Measurements from ENCODE around the gene PLA2G4E. TPM values are rescaled to one million over a fixed set of nuclear protein-coding genes. Genes with fewer than 3 reads are reported as not detected.

Gene PLA2G4E
- total and polyA plus RNA-seq, 9 of the 15 experiments (the other 6 are each of a cell fraction or from before 2014, with no cell fraction given): 0.03 TPM; not detected in 8

DNA sequence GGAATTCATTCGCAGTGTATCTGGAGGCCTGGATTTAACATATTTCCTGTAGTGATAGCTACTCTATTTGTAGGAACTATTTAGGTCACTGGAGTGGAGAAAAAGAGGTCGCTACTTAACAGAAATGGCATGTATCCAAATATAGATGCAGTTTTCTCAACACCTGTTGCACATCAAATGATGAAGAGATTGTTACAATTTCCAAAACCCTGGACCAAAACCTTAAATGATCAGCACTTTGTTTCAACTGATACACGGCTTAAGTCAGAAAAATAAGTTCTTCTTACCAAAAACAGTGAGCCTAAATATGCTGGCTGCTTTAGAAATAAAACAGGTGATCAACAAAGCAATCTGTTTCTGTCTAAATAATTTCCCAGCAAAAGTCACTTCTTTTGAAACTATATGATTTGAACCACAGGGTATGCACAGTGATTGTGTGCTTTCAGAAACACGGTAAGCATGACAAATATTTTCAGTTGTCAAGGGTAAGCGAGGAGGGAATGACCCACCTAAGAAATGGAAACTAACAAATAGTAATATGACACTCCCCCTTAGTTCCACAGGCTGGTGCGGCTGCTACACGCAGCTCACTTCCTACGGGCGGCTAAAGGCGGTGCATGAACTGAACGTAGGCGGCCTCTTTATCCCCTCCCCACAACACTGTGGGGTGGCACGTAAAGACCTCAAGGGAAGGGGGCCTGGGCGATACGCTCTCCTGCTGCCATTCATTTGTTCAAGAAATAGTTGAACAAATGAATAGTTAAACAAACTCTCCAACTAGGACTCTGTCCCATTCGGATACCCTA is 49.5 kb downstream of the PLA2G4E start (continued):
- TF ChIP-seq, protein P1, sequence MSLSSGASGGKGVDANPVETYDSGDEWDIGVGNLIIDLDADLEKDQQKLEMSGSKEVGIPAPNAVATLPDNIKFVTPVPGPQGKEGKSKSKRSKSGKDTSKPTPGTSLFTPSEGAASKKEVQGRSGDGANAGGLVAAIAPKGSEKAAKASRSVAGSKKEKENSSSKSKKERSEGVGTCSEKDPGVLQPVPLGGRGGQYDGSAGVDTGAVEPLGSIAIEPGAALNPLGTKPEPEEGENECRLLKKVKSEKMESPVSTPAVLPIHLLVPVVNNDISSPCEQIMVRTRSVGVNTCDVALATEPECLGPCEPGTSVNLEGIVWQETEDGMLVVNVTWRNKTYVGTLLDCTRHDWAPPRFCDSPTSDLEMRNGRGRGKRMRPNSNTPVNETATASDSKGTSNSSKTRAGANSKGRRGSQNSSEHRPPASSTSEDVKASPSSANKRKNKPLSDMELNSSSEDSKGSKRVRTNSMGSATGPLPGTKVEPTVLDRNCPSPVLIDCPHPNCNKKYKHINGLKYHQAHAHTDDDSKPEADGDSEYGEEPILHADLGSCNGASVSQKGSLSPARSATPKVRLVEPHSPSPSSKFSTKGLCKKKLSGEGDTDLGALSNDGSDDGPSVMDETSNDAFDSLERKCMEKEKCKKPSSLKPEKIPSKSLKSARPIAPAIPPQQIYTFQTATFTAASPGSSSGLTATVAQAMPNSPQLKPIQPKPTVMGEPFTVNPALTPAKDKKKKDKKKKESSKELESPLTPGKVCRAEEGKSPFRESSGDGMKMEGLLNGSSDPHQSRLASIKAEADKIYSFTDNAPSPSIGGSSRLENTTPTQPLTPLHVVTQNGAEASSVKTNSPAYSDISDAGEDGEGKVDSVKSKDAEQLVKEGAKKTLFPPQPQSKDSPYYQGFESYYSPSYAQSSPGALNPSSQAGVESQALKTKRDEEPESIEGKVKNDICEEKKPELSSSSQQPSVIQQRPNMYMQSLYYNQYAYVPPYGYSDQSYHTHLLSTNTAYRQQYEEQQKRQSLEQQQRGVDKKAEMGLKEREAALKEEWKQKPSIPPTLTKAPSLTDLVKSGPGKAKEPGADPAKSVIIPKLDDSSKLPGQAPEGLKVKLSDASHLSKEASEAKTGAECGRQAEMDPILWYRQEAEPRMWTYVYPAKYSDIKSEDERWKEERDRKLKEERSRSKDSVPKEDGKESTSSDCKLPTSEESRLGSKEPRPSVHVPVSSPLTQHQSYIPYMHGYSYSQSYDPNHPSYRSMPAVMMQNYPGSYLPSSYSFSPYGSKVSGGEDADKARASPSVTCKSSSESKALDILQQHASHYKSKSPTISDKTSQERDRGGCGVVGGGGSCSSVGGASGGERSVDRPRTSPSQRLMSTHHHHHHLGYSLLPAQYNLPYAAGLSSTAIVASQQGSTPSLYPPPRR (CRISPR knock-in tag; IDR thresholded peaks at IDR 0.05; ENCODE audit: borderline replicate concordance): no peak
- TF ChIP-seq, protein P2, sequence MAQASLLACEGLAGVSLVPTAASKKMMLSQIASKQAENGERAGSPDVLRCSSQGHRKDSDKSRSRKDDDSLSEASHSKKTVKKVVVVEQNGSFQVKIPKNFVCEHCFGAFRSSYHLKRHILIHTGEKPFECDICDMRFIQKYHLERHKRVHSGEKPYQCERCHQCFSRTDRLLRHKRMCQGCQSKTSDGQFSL (CRISPR knock-in tag; IDR thresholded peaks at IDR 0.05): no peak
- TF ChIP-seq, protein P2 (tag; IDR thresholded peaks at IDR 0.05): 0 out of 4 replicates have a peak, but pooled peaks of 1 of the 2 experiments have one; percentile 24
- no peak for TF ChIP-seq EP400 (IDR thresholded peaks at IDR 0.05)
- no peak for TF ChIP-seq EP300 (IDR thresholded peaks at IDR 0.05; ENCODE audit: low read length)
- no peak for TF ChIP-seq ZSCAN32 (CRISPR knock-in tag; IDR thresholded peaks at IDR 0.05)
- TF ChIP-seq POU5F1 (IDR thresholded peaks at IDR 0.05; ENCODE audit: borderline replicate concordance, low read depth, low read length, partially characterized antibody): no peak
- TF ChIP-seq, protein P3, sequence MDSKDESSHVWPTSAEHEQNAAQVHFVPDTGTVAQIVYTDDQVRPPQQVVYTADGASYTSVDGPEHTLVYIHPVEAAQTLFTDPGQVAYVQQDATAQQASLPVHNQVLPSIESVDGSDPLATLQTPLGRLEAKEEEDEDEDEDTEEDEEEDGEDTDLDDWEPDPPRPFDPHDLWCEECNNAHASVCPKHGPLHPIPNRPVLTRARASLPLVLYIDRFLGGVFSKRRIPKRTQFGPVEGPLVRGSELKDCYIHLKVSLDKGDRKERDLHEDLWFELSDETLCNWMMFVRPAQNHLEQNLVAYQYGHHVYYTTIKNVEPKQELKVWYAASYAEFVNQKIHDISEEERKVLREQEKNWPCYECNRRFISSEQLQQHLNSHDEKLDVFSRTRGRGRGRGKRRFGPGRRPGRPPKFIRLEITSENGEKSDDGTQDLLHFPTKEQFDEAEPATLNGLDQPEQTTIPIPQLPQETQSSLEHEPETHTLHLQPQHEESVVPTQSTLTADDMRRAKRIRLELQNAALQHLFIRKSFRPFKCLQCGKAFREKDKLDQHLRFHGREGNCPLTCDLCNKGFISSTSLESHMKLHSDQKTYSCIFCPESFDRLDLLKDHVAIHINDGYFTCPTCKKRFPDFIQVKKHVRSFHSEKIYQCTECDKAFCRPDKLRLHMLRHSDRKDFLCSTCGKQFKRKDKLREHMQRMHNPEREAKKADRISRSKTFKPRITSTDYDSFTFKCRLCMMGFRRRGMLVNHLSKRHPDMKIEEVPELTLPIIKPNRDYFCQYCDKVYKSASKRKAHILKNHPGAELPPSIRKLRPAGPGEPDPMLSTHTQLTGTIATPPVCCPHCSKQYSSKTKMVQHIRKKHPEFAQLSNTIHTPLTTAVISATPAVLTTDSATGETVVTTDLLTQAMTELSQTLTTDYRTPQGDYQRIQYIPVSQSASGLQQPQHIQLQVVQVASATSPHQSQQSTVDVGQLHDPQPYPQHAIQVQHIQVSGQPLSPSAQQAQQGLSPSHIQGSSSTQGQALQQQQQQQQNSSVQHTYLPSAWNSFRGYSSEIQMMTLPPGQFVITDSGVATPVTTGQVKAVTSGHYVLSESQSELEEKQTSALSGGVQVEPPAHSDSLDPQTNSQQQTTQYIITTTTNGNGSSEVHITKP (IDR thresholded peaks at IDR 0.05; ENCODE audit: partially characterized antibody): peak; percentile 77
- no peak for TF ChIP-seq ZNF239 (CRISPR knock-in tag; IDR thresholded peaks at IDR 0.05)
- no peak for TF ChIP-seq LEF1 (IDR thresholded peaks at IDR 0.05)
- TF ChIP-seq ZNF586 (CRISPR knock-in tag; conservative IDR thresholded peaks at IDR 0.05): no peak
- no peak for TF ChIP-seq ETV1 (tag; conservative IDR thresholded peaks at IDR 0.05; ENCODE audit: low read depth)
- TF ChIP-seq NFYB (IDR thresholded peaks at IDR 0.05; ENCODE audit: extremely low read depth, insufficient read length): no peak
- TF ChIP-seq, protein P4, sequence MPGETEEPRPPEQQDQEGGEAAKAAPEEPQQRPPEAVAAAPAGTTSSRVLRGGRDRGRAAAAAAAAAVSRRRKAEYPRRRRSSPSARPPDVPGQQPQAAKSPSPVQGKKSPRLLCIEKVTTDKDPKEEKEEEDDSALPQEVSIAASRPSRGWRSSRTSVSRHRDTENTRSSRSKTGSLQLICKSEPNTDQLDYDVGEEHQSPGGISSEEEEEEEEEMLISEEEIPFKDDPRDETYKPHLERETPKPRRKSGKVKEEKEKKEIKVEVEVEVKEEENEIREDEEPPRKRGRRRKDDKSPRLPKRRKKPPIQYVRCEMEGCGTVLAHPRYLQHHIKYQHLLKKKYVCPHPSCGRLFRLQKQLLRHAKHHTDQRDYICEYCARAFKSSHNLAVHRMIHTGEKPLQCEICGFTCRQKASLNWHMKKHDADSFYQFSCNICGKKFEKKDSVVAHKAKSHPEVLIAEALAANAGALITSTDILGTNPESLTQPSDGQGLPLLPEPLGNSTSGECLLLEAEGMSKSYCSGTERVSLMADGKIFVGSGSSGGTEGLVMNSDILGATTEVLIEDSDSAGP (CRISPR knock-in tag; IDR thresholded peaks at IDR 0.05): 0 out of 2 replicates have a peak, but pooled peaks have one; percentile 13
- TF ChIP-seq EHMT2 (IDR thresholded peaks at IDR 0.05): no peak
- no peak for TF ChIP-seq PRPF4 (IDR thresholded peaks at IDR 0.05; ENCODE audit: insufficient read depth, low read depth, low read length, poor library complexity, severe bottlenecking)
